Loucy (cell line): ENCODE measurements around the gene CYB561A3.

ENCODE experiments used
- EZH2phosphoT487 ChIP-seq: fragments of 200-600 bp; IDR thresholded peaks from 2 replicates; pipeline ENCODE4 v1.6.1; 2018; ENCODE audit warnings: antibody characterized with exemption, mild to moderate bottlenecking, moderate library complexity, borderline replicate concordance
- TF ChIP-seq, protein P1 (sequence below): fragments of 200-600 bp; sonication (generic); conservative IDR thresholded peaks from 2 replicates; pipeline ENCODE4 v1.5.1; 2014; ENCODE audit warnings: mild to moderate bottlenecking, antibody characterized with exemption, low read length

DNA sequence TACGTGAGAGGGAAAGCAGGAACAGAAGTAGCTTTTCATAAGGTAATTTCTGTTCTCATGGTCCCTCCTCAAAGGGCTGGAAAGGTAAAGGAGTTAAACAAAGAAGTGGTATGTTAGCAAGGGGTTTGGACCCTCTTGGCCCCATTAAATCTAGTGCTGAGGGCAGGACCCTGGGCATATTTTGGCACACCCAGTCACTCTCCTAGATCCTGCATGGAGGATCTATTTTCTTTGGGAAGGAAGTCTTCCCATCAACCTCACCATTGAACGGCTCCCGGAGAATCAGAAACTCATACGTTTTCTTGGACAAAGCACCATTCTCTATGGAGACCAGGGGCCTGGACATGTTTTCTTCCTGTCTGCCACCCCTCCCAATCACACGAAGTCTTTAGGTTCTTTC, 42.4 kb upstream of the CYB561A3 start:
- TF ChIP-seq EZH2phosphoT487: no peak
- TF ChIP-seq, protein P1, sequence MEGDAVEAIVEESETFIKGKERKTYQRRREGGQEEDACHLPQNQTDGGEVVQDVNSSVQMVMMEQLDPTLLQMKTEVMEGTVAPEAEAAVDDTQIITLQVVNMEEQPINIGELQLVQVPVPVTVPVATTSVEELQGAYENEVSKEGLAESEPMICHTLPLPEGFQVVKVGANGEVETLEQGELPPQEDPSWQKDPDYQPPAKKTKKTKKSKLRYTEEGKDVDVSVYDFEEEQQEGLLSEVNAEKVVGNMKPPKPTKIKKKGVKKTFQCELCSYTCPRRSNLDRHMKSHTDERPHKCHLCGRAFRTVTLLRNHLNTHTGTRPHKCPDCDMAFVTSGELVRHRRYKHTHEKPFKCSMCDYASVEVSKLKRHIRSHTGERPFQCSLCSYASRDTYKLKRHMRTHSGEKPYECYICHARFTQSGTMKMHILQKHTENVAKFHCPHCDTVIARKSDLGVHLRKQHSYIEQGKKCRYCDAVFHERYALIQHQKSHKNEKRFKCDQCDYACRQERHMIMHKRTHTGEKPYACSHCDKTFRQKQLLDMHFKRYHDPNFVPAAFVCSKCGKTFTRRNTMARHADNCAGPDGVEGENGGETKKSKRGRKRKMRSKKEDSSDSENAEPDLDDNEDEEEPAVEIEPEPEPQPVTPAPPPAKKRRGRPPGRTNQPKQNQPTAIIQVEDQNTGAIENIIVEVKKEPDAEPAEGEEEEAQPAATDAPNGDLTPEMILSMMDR: no peak
